Measurements from ENCODE around the gene GNRH2. TPM values are rescaled to one million over a fixed set of nuclear protein-coding genes. Genes with fewer than 3 reads are reported as not detected.
"Not testable (repeated sequence)": the region's sequence is repeated elsewhere in the genome, so short reads cannot be mapped to it uniquely, and the experiment has no call there.

Gene GNRH2
- total RNA-seq, 3 donors from 2014 or later = 0.46 to 3.0 (median 0.90) TPM

GRCh38 chr20:3074812-3075211 is 31.4 kb downstream of the GNRH2 start:
- ATAC-seq (no peak), DNase-seq (no peak)
- Mint-ChIP-seq H3K4me3 (no peak overlapping the region), H3K4me1 (ENCODE audit: low read depth) (peaks cover 27% of the 10 kb centered on the region), H3K36me3 (ENCODE audit: insufficient read depth) (no peaks in the 10 kb centered on the region), H3K27me3 (ENCODE audit: low read depth) (peaks cover 3% of the 10 kb centered on the region), H3K9me3 (no peaks in the 10 kb centered on the region)

- H3K4me1 Mint-ChIP-seq (ENCODE audit: low read depth) = peaks cover 27% of the 10 kb centered on the region
- H3K36me3 Mint-ChIP-seq (ENCODE audit: insufficient read depth); H3K27me3 Mint-ChIP-seq (ENCODE audit: low read depth): not testable (repeated sequence)
Observed at GRCh38 chr20:3075315-3075714, 31.9 kb downstream of the GNRH2 start.

DNA sequence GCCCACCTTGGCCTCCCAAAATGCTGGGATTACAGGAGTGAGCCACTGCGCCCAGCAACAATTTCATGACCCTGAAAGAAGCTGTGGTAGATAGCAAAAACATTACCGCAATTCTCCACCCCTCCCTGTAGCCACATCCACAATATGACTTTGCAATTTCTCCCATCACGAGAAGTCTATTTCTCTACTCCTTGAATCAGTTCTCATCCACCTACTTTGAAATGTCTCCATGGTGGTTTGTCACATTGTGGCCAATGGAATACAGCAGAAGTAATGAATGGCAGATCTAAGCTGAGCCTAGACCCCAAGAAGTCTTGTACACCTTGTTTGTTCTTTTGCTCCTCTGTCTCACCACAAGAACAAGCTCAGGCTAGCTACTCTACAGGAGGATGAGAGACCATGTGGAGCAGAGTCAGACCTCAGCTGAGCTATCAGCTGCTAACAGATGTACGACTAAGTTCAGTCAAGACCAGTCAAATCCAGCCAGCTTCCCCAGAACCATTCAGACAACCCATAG is 34.3 kb downstream of the GNRH2 start:
- peak overlapping the region; percentile 19 for H3K4me3 Mint-ChIP-seq
- no peaks in the 10 kb centered on the region for H3K36me3 Mint-ChIP-seq (ENCODE audit: insufficient read depth)
- DNase-seq (no peak), ATAC-seq (peak; percentile 25 to 31)
- peaks cover 17% of the 10 kb centered on the region for H3K4me1 Mint-ChIP-seq (ENCODE audit: low read depth)
- H3K27me3 Mint-ChIP-seq (ENCODE audit: low read depth) = peaks cover 25% of the 10 kb centered on the region
- no peaks in the 10 kb centered on the region for H3K9me3 Mint-ChIP-seq

More at GRCh38 chr20:3075315-3075714, 31.9 kb downstream of the GNRH2 start:
- not testable (repeated sequence) for H3K4me3 Mint-ChIP-seq, DNase-seq, H3K9me3 Mint-ChIP-seq, ATAC-seq

DNA sequence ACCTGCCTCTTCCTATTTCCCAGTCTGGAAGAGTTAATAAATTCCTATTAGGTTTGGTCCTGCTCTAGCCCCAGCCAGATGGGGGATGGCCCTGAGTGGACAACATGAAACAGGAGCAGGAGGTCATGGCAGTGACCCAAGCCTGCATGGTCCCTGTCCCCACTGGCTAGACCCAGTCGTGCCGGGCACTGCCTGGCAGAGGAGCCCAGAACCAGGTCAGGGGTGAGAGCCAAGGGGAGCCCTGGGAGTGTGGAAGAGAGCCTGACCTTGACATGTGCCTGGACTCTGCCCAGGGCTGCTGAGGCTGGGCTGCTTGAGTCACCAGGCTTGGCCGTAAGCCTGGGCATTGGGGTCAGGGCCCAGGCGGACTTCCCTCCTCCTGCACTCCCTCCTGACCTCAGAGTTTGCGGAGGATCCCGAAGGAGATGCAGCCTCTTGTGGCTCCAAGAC is 37.5 kb downstream of the GNRH2 start:
- DNase-seq (no peak), ATAC-seq (no peak)
- Mint-ChIP-seq H3K4me3 (no peak overlapping the region), H3K27me3 (ENCODE audit: low read depth) (peaks cover 42% of the 10 kb centered on the region), H3K9me3 (no peaks in the 10 kb centered on the region), H3K36me3 (ENCODE audit: insufficient read depth) (no peaks in the 10 kb centered on the region), H3K4me1 (ENCODE audit: low read depth) (peaks cover 21% of the 10 kb centered on the region)

DNA sequence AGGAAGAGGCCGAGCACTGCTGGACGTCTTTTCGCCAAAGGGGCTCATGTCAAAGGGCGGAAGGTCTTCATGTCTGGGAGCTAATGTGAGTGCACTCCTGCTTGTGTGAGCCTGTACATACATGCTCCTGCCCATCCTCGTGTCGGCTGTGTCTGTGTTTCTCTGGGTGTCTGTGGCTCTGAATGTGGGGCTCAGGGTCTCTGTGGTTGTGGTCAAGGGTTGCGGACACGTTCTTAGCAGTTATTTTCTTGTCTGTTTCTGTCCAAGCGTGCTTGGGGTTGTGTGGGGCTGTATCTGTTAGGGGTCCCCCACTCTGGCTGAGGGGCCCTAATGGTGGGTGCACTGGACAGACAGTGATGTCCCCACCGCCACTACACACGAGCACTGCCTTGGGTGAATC is 38.2 kb downstream of the GNRH2 start:
- DNase-seq (no peak), ATAC-seq (no peak)
- no peaks in the 10 kb centered on the region for H3K9me3 Mint-ChIP-seq
- H3K36me3 Mint-ChIP-seq (ENCODE audit: insufficient read depth) = no peaks in the 10 kb centered on the region
- H3K4me3 Mint-ChIP-seq = no peak overlapping the region
- H3K27me3 Mint-ChIP-seq (ENCODE audit: low read depth) = peaks cover 43% of the 10 kb centered on the region
- H3K4me1 Mint-ChIP-seq (ENCODE audit: low read depth) = peaks cover 21% of the 10 kb centered on the region

GRCh38 chr20:3082306-3082951 is 39.0 kb downstream of the GNRH2 start:
- no peaks in the 10 kb centered on the region for H3K9me3 Mint-ChIP-seq
- H3K36me3 Mint-ChIP-seq (ENCODE audit: insufficient read depth) = no peaks in the 10 kb centered on the region
- H3K27me3 Mint-ChIP-seq (ENCODE audit: low read depth) = peaks cover 43% of the 10 kb centered on the region
- peaks cover 16% of the 10 kb centered on the region for H3K4me1 Mint-ChIP-seq (ENCODE audit: low read depth)
- peak; percentile 55 to 59 for ATAC-seq
- DNase-seq = no peak
- H3K4me3 Mint-ChIP-seq = peak overlapping the region; percentile 67

DNA sequence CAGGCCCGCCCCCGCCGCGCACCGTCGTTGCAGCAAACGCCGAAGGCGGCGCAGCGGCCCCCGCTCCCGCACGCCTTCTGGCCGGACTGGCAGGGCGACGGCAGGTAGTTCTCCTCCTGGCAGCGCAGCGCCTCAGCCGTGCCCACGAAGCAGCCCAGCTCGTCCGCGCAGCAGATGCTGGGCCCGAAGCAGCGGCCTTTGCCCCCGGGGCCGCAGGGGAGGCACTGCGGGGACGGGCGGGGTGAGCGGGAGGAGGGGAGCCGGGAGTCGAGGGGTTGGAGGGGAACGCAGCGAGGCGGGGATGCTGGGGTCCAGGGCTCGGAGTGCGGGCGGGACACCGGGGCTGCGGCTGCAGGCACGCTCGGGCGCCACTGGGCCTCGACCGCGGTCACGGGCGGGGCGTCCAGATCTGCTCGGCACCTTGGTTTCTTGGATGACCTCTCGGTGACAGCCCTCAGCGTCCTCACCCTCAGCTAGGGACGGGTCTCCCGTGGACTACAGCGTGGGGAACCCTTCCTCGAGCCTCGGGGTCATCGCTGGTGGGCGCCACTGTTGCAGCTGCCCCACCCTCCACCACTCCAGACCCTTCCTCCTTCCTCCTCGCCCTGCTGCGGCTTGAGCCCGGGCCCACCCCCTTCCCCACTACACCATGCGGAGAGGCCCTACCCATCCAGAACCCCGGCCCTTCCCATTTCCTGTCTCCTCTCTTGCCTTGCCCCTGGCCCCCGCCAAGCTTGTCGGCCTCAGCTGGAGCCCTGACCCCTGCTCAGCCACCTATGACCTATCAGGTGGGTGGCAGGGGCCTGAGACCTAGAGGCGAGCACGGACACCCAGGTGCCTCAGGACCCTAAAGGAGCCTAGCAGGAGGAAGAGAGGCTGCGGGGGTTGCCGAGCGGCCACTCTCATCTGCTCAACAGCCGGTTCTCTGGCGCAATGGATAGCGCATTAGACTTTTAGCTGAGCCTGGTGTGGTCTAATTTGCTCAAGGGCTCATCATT is 39.8 kb downstream of the GNRH2 start:
- peaks cover 10% of the 10 kb centered on the region for H3K4me1 Mint-ChIP-seq (ENCODE audit: low read depth)
- no peaks in the 10 kb centered on the region for H3K36me3 Mint-ChIP-seq (ENCODE audit: insufficient read depth)
- no peak overlapping the region for H3K4me3 Mint-ChIP-seq
- no peaks in the 10 kb centered on the region for H3K9me3 Mint-ChIP-seq
- H3K27me3 Mint-ChIP-seq (ENCODE audit: low read depth) = peaks cover 43% of the 10 kb centered on the region
- no peak for DNase-seq
- ATAC-seq = peak; percentile 37 to 49

GRCh38 chr20:3084283-3084985 is 41.0 kb downstream of the GNRH2 start, which contains the start of gene AVP:
Gene AVP, minus strand, starts transcription at chr20:3084724. Its CDS starts 50 bp downstream, at chr20:3084674.
- no peak for ATAC-seq
- peaks cover 10% of the 10 kb centered on the region for H3K4me1 Mint-ChIP-seq (ENCODE audit: low read depth)
- H3K4me3 Mint-ChIP-seq = no peak within 1 kb of the TSS
- H3K36me3 Mint-ChIP-seq (ENCODE audit: insufficient read depth) = no peaks in the 10 kb centered on the region
- peaks cover 43% of the 10 kb centered on the region for H3K27me3 Mint-ChIP-seq (ENCODE audit: low read depth)
- H3K9me3 Mint-ChIP-seq = no peaks in the 10 kb centered on the region
- no peak for DNase-seq

DNA sequence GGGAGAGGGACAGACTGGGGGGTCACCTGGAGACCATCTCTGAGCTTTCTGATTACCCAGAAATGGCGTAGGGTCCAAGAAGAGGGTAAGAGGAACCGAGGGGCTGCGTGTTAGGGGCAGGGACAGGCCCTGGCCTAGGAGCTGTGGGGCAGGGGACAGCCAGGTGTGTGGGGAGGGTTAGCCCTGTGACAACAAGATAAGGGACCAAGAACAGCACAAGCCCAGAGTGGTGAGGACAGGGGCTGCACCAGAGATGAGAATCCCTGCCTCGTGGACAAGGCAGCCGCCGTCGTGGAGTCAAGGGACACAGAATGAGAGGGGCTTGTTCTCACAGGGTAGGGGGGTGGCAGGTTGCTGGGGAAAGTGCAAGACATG is 41.6 kb downstream of the GNRH2 start:
- Mint-ChIP-seq H3K27me3 (ENCODE audit: low read depth) (peaks cover 46% of the 10 kb centered on the region), H3K36me3 (ENCODE audit: insufficient read depth) (no peaks in the 10 kb centered on the region), H3K9me3 (no peaks in the 10 kb centered on the region), H3K4me3 (no peak overlapping the region), H3K4me1 (ENCODE audit: low read depth) (peaks cover 10% of the 10 kb centered on the region)
- DNase-seq (no peak), ATAC-seq (no peak)

DNA sequence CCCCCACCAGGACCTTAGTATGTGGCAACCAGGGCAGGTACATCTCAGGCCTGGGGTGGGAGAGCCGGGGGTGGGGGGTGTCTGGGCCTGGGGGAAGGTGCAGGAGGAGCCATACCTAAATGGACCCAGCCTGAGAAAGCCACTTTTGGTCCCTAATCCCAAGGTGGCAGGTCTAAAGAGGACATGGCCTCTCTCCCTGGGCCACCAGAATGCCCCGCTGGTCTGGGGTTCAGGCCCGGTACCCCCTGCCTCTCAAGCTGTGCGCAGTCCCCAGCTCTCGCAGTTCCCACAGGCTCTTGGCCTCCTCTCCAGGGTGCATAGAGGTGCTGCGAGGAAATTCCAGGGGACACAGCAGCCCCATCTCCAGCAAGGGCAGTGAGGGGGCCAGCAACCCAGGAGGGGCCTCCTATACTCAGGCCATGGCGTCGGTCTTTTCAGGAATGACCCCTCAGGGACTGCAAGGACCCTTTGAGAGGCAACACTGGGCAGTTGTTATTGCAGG is 42.2 kb downstream of the GNRH2 start:
- DNase-seq (no peak), ATAC-seq (no peak)
- Mint-ChIP-seq H3K4me1 (ENCODE audit: low read depth) (peaks cover 13% of the 10 kb centered on the region), H3K9me3 (no peaks in the 10 kb centered on the region), H3K27me3 (ENCODE audit: low read depth) (peaks cover 44% of the 10 kb centered on the region), H3K36me3 (ENCODE audit: insufficient read depth) (no peaks in the 10 kb centered on the region), H3K4me3 (no peak overlapping the region)

DNA sequence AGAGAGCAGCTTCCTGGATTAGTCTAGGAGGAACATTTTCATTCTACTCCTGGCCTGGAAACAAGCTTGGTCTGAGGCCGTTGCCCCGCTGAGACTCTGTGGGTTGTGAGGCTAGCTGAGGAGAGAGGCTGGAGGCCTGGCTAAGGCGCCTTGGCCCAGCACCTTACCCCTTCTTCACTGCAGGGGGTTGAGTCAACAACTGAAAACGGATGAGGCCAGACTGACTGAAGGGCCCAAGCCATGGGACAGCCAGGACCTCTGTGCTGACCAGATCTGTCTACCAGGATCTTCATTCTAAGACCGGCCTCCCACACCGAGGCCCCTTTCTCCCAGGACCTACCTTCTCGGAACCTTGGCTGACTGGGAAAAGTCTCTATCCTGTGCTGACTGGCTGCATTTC is 44.6 kb downstream of the GNRH2 start:
- ATAC-seq = no peak
- Mint-ChIP-seq H3K4me3 (no peak overlapping the region), H3K4me1 (ENCODE audit: low read depth) (peaks cover 14% of the 10 kb centered on the region)

GRCh38 chr20:3090565-3090964 is 47.1 kb downstream of the GNRH2 start:
- no peaks in the 10 kb centered on the region for H3K36me3 Mint-ChIP-seq (ENCODE audit: insufficient read depth)
- H3K27me3 Mint-ChIP-seq (ENCODE audit: low read depth) = peaks cover 25% of the 10 kb centered on the region
- no peak for ATAC-seq
- H3K9me3 Mint-ChIP-seq = no peaks in the 10 kb centered on the region
- no peak overlapping the region for H3K4me3 Mint-ChIP-seq
- H3K4me1 Mint-ChIP-seq (ENCODE audit: low read depth) = peaks cover 19% of the 10 kb centered on the region
- DNase-seq = no peak

More for the DNA sequence above, 44.6 kb downstream of the GNRH2 start:
- H3K9me3 Mint-ChIP-seq = no peaks in the 10 kb centered on the region
- DNase-seq = no peak
- no peaks in the 10 kb centered on the region for H3K36me3 Mint-ChIP-seq (ENCODE audit: insufficient read depth)
- H3K27me3 Mint-ChIP-seq (ENCODE audit: low read depth) = peaks cover 39% of the 10 kb centered on the region

DNA sequence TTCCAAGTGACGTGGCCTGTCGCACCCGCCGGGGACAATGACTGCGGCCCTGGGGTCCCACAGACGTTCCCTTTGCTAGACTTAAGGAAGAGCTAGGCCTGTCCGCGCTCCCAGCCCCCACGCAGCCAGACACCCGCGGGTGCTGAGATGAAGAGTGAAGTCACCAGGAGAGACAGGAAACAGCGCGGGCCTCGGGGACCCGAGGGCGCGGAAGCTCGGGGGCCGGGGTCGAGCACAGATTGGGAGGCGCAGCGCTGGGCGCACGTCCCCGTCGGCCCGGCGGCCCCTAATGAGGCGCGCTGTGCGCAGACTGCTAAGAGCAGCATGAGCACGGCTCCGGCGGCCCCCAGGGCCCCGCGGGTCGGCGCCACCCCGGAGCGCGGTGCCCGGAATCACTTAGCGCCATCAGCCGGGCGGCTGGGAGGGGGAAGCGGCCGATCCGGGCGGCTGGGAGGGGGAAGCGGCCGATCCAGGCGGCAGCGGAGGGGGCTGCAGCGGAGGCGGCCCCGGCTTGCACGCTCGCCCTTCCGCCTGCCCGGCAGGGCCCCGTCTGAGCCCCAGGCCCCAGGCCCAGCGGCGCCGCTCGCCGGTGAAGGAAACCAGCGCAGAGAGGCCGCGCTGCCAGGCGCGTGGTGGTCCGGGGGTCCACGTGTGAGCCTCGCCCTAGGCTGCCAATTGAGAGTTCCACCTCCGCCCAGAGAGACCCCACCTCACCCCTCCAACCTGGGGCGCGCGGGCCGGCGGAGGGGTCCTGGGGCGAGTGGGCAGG is 49.4 kb downstream of the GNRH2 start:
- peak; percentile 70 for ATAC-seq
- peak; percentile 29 for DNase-seq
- Mint-ChIP-seq H3K27me3 (ENCODE audit: low read depth) (peaks cover 23% of the 10 kb centered on the region), H3K4me1 (ENCODE audit: low read depth) (peaks cover 19% of the 10 kb centered on the region), H3K4me3 (peak overlapping the region; percentile 85), H3K9me3 (no peaks in the 10 kb centered on the region), H3K36me3 (ENCODE audit: insufficient read depth) (no peaks in the 10 kb centered on the region)

Data from activated T-cell treated with anti-CD3 and anti-CD28 coated beads, Interleukin-2, amount 50 U/mL, for 4 hours (primary cell).